Fibroblast of peridontal ligament (primary cell): Measurements from ENCODE around the gene HPN.
"Not testable (repeated sequence)": the region's sequence is repeated elsewhere in the genome, so short reads cannot be mapped to it uniquely, and the experiment has no call there.

Source experiments
- DNase-seq: peaks from one replicate; pipeline ENCODE4 v3.0.0-alpha.2; 2010; ENCODE audit errors: extremely low read depth

HPN gene

DNA sequence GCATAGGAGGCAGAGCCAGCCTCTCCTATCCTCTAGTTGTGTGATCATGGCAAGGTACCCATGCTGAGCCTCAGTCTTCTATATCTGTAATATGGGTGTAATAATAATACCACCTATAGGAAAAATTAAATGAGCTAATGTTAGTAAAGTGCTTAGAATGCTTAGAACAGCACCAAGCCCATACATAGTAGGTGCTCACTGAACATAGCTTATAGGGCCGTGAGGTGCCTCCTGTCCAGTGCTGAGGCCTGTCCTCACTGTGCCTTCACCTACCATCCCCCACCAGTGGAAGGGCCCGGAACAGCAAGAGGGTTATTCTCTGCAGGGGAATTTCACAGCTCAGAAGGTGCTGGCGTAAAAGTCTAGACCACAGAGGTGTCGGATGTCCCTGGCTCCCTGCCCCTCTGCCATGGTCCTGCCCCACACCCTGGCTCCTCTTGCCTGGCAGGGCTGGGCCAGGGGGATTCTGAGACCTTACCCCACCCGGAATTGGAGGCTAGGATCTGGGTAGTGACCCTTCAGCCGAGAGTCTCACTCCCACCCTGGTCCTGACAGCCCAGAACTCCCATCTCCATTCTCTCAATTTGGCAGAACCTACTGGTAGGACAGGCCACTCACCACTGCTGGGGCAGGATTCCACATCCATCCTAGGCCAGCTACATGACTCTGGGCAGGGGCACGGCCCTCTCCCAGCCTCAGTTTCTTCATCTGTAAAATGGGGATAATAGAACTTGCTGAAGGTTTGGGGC is 13.5 kb upstream of the HPN start:
- DNase-seq: peak; percentile 44

DNA sequence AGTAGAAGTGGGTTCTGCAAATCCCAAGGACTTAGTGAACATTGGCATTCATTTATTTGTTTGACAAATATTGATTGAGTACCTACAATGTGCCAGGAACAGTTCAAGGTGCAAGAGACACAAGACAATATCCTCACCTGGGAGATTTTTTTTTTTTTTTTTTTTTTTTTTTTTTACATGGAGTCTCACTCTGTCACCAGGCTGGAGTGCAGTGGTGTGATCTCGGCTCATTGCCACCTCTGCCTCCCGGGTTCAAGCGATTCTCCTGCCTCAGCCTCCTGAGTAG is 13.0 kb upstream of the HPN start:
- DNase-seq: not testable (repeated sequence)

DNA sequence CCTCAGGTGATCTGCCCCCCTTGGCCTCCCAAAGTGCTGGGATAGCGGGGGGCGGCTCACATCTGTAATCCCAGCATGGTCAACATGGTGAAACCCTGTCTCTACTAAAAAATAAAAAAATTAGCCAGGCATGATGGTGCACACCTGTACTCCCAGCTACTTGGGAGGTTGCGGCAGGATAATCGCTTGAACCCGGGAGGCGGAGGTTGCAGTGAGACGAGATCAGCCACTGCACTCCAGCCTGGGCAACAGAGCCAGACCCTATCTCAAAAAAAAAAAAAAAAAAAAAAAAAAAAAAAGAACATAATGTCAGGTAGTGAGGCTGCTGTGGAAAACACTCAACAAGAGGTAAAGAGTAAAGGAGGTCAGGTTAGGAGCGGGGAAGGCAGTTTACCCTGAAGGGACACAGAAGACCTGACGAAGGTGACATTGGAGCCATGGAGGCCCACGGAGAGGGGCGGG is 12.2 kb upstream of the HPN start:
- DNase-seq: not testable (repeated sequence)

DNA sequence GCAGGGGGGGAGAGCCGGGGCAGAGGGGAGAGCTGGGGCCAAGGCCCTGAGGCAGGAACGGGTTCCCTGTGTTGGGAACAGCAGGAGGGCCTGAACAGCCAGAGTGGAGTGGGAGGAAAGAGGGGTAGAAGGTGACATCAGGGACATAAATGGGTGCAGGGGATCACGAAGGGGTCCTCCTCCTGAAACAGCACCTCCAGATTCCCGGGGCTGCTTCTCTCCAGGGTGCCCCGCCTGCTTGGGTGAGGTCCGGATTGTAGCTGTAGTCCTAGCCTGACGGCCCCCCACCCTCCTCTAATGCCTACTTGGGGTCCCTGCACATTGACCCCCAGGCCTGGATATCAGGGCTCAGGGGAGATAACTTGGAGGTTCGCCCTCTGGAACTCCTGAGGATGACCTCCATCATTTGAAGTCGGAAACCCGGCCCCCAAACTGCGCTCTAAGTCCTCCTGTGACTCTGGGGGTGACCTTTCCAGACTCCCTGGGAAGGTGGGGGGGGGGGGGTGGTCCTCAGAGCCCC is 11.7 kb upstream of the HPN start:
- no peak for DNase-seq

DNA sequence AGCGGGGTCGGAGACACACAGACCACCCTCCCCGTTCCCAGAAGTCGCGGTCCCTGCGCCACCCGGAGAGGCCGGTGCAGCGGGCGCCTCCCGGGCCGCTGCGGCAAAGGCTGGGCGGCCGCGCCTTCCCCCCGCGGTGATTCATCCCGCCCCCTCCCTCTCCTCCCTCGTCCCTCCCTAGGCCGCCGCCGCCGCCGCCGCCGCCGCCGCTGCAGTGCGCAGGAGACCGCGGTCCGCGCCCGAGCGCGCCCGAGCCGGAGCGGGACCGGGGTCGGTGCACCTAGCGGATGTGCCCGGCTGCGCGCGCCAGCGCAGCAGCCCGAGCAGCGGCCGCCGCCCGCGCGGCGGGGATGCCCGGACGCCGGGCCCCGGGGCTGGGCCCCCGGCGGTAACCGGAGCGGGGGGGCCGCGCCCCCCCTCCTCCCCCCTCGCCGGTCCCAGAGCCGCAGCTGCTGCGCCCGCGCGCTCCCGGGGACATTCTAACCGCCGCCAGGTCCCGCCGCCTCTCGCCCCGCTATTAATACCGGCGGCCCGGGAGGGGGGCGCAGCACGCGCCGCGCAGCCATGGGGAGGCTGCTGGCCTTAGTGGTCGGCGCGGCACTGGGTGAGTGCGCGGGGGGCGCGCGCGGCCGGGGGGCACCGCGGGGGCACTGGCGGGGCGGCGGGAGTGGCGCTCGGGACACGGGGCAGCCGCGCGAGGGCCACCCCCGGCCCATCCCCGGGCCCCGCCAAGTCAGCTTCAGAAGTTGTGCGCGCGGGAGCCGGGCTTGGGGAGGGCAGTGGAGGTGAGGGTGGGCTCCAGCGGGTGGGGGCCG is 11.1 kb upstream of the HPN start, which contains the start of gene SCN1B:
TSS of gene SCN1B (plus strand) at position 214 of the 815 bp plus-strand sequence. CDS start at position 565, 351 bp downstream.
- peak; percentile 26 for DNase-seq

DNA sequence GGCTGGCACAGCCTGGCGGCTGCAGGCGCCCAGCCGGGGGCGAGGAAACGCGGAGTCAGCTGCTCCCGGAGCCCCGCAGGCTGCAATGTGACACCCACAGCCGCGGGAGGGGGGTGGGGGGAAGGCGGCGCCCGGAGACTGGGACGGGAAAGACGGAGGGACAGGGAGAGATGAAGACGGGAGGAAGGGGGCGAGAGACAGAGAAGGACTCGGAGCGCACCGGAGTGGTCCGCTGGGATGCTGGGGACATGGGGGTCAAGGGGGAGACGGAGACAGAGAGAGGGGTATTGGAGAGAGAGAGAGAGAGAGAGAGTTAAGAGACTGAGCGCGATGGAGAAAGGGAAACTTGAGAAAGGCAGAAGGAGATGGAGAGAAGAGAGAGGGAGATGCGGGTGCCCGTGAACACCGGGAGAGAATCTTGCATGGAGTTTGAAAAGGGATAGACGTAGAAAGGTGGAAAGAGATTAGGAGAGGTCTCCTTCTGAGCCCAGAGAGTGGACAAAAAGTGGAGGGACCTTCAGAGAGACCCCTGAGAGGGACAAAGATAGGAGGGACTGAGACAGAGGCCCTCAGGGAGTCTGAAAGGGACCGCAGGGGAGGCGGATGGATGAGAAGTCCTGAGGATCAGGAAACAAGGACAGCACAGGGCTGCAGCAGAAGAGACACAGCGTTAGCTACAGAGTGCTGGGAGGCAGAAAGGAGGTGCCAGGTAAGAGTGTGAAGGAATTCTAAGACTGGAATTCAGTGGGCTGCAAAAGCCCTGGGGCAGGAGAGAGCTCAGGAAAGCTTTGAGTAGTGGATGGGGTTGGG is 10.2 kb upstream of the HPN start:
- peak; percentile 24 for DNase-seq

DNA sequence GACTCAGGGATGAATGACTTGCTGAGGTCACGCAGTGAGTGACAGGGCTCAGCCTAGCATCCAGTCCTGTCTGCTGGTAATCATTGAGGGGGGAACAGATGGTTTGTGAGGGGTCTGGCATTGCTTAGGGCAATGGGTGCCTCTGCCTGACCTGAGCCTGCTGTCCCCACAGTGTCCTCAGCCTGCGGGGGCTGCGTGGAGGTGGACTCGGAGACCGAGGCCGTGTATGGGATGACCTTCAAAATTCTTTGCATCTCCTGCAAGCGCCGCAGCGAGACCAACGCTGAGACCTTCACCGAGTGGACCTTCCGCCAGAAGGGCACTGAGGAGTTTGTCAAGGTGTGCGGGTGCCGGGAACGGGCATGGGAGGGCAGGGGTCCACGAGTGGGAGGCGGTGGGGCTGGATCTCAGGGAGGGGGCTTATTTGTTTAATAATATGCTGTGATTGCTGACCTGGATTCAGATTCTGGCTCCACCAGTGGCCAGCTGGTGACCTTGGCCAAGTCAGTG is 9.1 kb upstream of the HPN start:
- no peak for DNase-seq

DNA sequence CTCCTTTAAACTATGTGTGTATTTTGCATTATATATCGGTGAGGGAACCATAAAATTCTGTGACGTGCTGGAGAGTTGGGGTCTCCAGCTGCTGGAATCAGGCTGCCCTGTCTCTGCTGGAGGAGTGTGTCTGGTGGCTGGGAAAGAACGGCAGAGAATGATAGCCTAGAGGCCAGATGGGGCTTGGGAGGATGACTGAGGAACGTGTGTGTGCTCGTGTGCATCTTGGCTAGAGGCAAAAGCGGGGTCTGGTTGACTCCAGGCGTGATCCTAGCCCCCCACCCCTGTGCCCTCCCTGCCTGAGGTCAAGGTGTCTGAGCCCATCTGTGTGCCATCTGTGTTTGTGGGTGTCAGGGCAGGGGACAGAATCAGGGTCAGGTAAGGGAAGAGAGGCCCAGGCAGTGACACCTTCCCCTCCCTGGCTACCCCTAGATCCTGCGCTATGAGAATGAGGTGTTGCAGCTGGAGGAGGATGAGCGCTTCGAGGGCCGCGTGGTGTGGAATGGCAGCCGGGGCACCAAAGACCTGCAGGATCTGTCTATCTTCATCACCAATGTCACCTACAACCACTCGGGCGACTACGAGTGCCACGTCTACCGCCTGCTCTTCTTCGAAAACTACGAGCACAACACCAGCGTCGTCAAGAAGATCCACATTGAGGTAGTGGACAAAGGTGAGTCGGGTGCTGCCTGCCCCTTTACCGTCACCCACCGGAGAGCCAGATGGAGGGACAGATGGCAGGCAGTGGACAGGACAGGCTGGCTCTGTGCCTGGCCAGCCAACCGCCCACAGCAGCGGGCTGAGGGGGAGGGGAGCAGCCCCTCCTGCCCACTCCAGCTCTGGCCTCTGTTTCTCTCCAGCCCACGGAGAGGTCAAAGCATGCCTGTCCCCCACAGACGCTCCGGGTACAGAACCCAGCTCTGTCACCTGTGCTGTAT is 8.2 kb upstream of the HPN start:
- DNase-seq: no peak

DNA sequence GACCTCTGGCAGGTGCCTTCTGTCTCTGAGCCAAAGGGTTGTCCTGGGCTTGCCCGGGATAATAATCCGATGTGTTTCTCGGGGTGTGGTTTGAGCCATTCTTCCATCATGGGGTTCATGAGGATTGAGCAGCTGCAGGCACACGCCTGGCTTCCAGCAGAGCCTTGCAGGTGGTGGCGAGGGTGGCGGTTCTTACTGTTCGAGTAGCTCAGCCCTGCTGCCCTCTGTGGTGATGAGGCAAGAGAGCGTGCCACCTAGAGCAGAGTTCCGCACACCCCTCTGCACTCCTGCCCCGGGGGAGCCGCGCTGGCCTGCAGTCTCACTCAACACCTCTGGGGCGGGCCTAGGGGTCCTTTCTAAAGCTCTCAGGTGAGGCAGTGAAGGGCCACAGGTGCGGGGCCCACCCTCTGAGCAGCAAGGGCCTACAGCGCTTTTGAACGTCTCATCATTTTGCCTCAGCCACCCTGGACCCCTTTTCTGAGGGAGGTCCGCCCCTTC is 7.5 kb upstream of the HPN start:
- no peak for DNase-seq

DNA sequence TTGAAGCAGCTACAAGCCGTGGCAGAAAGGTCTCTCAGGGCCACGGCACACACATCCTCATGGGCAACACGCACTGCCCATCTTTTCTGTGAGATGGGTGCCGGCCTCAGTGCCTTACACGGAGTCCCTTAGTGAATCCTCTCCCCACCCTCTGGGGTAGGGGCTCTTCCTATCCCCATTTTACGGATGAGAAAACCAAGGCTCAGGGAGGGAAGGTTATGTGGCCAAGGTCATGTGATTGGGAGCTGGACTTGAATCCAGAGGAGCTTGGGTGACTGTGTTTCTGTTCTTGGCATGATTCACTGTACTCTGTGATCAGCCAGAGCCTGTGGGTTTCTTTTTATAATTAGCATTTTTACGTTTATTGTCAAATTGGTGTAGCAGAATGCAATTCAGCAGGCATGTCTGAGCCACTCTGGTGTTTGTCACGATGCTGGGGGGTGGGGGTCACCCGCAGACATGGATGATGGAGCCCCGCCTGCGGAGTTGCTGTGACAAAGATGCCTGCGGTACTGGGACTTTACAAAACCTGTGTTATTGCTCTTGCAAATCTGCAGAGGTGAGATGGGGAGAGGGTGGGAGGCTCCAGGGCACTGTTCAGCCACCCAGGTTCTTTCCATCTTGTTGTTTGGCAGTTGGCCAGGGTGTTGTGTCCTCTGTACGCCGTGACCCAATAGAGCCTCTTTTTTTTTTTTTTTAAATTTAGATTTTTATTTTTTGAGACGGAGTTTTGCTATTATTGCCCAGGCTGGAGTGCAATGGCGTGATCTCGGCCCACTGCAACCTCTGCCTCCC is 6.7 kb upstream of the HPN start:
- DNase-seq: no peak

DNA sequence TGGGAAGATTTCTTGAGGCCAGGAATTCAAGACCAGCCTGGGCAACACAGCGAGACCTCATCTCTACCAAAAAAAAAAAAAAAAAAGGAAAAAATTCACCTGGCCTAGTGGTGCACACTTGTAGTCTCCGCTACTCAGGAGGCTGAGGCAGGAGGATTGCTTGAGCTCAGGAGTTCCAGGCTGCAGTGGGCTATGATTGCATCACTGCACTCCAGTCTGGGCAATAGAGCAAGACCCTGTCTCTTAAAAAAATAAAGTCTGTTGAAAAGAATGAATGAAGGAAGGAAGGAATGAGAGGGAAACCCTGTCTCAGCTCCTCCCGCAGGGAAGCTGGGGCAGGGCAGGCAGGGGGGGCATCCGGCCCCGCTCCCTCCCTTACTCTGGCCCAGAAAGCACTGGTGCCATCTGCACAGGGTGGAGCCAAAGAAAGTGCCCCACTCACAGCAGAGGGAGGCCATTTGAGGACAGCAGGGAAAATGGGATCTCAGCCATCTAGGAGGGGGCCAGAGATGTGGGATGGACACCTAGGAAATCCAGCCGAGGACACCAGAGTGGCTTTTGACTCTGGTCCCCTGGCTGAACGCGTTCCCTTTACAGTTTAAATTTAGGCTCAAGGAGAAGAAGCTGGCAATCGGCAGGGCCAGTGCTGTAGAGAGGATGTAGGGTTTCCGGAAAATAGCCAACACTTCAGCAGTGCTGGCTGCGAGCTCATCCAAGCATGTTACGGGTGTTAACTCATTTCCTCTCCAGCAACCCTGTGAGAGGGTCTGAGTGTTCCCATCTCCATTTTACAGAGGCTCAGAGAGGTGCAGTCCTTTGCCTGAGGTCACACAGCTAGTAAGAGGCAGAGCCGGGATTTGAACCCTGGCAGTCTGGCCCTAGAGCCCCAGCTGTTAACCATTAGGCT is 3.6 kb upstream of the HPN start:
- no peak for DNase-seq

DNA sequence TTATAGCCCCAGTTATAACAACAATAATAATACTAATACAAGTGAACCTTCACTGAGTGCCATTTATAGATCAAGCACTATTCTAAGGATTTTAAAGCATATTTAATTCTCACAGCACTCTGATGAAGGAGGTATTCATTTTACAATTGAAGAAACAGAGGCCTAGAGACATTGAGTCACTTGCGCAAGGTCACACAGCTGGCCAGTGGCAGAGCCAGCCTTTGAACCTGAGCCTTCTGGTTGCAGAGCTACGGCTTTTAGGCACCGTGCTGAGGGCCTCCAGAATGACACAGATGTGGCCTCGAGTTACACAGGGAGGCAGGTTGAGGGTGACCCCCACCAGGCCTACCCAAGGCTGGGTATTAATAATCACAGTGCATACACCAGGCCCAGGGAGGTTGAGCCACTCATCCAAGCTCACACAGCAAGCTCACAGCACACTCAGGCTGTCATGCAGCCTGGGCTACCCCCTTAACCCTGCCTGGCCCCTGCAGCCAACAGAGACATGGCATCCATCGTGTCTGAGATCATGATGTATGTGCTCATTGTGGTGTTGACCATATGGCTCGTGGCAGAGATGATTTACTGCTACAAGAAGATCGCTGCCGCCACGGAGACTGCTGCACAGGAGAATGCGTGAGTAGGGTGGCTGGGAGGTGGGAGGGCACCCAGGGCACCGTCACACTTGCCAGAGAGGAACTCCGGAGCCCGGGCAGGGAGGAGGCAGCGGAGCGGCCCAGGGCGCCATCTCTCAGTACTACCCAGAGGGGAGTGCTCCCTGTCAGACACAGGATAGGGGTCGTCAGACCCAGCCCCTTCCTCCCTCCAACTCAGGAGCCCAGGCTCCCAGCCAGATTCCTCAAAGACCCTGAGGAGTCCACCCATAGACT is 2.7 kb upstream of the HPN start:
- DNase-seq: no peak

DNA sequence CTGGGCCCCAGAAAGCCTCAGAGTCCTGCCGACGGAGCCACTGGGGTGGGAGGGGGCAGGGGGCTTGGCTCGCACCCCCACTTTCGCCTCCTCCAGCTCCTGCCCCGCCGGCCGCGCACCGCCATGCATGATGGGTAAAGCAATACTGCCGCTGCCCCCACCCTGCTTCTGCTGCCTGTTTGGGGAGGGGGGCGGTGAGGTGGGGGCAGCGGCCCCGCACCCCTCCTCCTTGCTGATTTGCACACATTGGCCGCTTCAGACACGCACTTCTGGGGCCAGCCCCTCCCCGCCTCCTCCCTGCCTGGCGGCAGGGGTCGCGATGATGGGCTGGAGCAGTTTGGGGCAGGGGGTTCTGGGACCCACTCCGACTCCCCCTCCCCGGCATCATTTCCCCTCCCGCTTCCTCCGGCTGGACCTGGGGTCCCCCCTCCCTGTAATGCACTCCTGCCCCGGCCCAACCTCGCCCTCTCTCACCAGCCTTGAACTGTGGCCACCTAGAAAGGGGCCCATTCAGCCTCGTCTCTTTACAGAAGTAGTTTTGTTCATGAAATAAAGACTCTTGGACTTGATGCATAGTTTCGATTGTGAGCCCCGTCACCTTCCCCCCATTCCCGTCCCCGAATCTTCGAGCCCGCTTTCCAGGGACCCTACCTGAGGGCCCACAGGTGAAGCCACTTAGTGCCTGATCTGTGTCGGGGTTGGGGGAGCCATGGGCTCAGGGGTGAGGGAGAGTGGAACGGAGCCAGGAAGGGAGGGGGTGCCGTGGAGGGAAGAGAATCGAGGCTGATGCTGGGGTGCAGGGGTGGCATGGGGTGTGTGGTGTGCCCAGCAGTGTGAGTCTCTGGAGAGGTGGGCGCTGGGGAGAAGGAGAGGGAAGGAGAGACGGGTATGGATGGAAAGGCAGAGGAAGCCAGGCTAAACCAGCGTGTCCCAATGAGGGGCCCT is 1.4 kb upstream of the HPN start:
- no peak for DNase-seq

DNA sequence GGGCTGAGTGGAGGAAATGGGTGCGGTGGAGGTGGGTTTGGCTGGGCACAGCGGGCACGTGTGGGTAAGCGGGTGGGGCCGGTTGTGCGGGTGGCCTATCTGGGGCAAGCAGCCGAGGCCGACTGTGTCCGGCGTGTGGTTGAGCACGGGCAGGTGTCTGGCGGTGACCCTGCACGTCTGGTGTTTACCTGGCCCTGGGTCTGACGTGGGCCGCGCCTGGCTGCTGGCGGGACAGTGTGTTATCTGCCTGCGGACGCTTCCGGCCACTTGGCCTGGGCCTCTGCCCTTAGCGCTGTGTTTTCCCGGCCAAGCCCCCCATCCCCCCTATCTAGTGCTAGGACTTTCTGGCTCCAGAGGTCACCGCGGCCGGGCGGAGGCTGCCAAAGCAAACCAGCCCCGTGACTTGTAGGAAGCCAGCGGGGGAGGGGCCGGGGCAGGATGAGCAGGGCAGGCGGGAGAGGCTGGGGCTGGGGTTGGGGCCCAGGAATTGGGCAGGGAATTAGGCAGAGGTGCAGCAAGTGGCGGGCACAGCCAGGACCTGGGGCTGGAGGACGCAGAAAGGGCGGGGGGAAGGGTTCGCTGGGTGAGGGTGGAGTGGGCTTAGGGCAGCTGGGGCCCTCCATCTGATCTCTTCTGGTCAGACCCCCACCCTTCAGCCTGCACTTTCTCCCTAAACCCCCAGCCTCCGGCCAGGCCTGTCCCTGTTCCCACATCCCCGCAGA is 534 bp upstream of the HPN start:
- DNase-seq: no peak

DNA sequence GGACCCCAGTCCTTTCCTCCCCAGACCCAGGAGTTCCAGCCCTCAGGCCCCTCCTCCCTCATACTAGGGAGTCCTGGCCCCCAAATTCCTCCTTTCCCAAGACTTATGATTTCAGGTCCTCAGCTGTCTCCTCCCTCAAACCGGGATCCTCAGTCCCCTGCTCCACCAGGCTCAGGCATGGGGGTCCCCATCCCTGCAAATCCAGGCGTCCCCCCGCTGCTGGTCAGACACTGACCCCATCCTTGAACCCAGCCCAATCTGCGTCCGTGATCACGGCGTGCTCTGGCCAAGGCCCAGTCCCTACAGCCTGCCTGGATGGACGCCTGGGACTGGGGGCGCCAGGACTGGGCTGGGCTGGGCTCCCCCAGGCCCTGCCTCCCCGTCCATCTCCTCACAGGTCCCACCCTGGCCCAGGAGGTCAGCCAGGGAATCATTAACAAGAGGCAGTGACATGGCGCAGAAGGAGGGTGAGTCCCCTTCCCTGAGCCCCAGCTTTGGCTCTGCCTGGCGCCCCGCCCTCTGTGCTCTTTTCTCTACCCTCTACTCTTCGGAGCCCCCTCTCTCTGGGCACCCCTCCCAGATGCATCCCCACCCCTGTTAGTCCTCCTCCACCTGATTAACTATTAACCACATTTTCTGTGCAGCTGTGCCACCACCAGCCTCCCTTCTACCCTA is 672 bp downstream of the HPN start:
- no peak for DNase-seq
